GM12873 (cell line): Measurements from ENCODE around the gene ATP6V1F.

Source experiments
- CTCF ChIP-seq: IDR thresholded peaks from 2 replicates; pipeline ENCODE4 v1.5.1; 2012; ENCODE audit warnings: low read depth, mild to moderate bottlenecking, moderate library complexity, low read length, control low read depth; ENCODE audit not compliant: insufficient read depth; ENCODE audit errors: missing control alignments

Gene ATP6V1F

DNA sequence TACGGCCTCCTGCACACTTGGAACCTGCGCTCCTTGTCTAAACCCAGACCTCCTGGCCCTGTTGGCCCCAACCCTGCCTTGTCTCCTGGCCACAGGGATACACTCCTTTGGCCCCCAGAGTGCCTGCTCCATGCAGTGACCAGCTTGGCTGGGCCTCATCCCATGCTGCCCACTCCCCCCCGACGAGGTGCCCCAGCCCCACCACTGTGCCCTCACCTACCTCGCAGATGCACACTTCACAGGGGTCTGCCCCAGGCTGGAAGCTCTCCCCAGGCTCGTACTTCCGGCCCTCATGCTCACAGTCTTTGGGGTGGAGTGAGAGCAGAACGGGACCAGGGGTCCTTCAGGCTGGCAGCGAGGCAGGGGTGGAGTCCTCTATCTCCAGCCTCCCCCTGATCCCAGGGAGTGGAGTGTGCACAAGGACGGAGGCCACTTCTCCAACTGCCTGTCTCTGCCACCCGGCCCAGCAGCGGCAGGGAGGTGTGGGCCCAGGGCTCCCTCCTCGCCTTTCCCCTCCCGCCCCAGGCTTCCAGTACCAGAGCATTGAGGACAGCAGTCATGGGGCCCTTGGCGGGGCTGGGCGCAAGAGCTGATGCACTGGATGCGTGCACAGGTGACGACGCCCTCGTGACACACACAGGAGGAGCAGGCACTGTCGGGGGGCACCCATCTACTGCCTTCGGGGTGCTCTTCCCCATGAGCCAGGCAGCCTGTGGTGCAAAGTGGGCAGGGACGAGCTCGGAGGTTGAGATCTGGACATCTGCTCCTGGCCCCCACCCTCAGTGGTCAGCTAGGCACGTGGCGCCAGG, 22.1 kb downstream of the ATP6V1F start:
- TF ChIP-seq CTCF, result no peak

DNA sequence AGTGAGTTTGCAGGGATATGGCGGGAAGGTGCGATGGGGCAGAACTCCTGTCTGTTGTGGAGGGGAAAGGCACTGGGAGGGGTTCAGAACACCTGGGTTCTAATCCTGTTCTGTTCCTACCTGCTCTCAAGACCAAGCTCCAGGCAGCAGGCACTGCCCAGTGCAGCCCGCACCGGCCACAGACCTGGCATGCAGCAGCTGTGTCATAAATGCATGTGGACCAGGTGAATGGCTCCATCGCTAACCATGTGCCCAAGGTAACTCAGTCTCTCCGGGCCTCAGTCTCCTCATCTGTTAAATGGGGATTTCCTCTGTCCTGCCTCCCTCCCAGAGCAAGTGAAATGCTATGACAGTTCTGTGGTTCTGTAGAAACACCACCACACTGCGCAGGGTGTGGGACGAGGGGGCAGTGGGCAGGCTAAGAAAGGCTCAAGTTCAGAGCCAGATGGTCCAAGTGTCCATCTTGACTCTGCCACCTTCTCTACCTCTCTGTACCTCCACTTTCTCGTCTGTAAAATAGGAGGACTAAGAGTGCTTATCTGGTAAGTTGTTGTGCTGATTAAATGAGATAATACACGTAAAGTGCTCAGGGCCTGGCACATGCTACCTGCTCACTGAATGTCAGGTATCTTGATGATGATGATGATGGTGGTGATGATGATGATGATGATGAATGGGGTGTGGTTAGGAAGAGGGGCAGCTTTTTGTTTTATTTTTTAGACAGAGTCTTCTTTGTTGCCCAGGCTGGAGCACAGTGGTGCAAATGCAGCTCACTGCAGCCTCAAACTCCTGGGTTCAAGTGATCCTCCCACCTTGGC, 22.9 kb downstream of the ATP6V1F start:
- no peak for TF ChIP-seq CTCF

DNA sequence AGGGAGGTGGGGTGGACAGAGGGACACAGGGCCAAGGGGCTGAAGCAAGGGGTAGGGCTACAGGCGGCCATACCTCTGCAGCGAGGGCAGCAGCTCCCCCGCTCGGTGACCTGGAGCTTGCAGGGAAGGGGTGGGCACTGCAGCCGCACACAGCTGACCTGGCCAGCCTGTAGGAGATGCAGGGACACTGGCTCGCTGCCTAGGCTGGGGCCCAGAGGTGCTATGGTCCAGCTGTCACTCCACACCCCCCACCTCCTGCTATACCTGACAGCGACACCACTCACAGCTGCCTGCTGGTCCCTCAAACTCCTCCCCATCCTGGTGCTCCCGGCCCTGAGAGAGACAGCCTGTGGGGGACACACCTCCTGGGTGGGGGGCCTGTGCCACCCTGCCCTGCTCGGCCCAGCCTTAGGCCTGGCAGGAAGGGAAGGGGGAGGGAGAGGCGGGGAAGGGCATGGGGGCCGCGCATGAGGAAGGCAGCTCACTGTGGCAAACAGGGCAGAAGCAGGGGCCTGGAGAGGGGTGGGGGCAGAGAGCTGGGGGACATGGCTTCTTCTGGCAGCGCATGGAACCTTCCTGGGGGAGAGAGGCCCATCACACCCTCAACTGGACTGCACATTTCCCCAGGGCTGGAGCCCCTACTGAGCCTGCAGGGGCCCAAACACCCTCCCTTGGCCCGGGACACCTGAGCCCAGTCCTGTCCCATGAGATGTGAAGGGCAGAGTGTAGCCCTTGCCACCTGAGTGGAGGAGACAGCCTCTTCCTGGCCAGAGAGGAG, 23.9 kb downstream of the ATP6V1F start:
- no peak for TF ChIP-seq CTCF

GRCh38 chr7:128887169-128888038, 24.7 kb downstream of the ATP6V1F start:
- TF ChIP-seq CTCF, result no peak

- TF ChIP-seq CTCF, result no peak
These were observed 25.5 kb downstream of the ATP6V1F start for GRCh38 chr7:128888039-128888755.

DNA sequence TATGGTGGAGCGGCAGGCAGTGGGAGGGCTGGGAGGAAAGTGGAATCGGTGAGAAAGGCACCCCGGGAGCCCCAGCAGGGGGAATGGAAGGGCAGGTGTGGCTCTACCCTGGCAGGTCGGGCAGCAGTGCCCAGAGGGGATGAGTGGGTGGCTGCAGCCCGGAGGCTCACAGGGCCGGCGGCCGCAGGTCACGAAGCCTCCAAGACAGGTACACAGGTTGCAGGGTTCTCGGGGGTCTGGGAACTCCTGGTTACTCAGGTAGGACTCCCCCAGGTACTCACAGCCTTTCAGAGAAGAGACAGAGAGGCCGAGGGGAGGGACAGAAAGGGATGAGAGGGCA, 26.1 kb downstream of the ATP6V1F start:
- no peak for TF ChIP-seq CTCF
